Right ventricle myocardium inferior (tissue), 1 donor: ENCODE data around the gene ZNF487. TPM values are rescaled to one million over a fixed set of nuclear protein-coding genes. Genes with fewer than 3 reads are reported as not detected.
"Not testable (repeated sequence)": the region's sequence is repeated elsewhere in the genome, so short reads cannot be mapped to it uniquely, and the experiment has no call there.

Experiments
- ATAC-seq: fragments of 200-7000 bp; cut with Tn5 transposase; one replicate; pipeline ENCODE4 v1.9.1; 2020; ENCODE audit warnings: mild to moderate bottlenecking, moderate library complexity
- DNase-seq: peaks from one replicate; pipeline ENCODE4 v3.0.0; 2021; ENCODE audit errors: missing footprints
- intact Hi-C: fragments of 100-400 bp; cut with DNase I; formaldehyde crosslinking; loops from one replicate; pipeline ENCODE4 v1.11.0; 2022
- total RNA-seq: library from RNA; stranded (reverse); fragmentation: NEBNext Ultra II Directional; extraction: Animal tissue kit (Norgen Biotek cat#: 25700); gene quantifications from one replicate; pipeline ENCODE4 v1.2.1, GENCODE V29; 2021
- donor health status: DM: no; HTN: yes; CAD: no; lungs with severe emphysema.

ZNF487 gene
- total RNA-seq, 1 donor from 2014 or later = 2.7 TPM

DNA sequence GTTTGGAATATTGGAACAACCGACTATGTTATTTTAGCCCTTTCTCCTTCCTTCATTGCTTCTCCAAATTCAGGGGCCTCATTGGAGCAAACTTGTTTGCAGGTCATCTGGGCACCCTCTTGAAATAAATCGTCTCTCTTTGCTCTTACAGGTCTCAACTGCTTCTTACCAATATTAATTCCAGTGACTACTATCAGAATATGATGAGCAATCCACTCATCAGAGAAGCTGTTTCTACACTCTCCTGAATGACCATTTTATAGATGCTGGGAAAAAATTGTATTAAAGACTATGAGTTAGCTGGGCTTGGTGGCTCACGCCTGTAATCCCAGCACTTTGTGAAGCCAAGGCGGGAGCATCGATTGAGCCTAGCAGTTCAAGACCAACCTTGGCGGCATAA lies 15.4 kb upstream of the ZNF487 start:
- ATAC-seq = no peak
- no peak for DNase-seq
- intact Hi-C loops = loop anchor here (1.0 to 2.0 kb wide), 2 partner anchors 15 to 25 kb away; no protein-coding TSS in a partner anchor

DNA sequence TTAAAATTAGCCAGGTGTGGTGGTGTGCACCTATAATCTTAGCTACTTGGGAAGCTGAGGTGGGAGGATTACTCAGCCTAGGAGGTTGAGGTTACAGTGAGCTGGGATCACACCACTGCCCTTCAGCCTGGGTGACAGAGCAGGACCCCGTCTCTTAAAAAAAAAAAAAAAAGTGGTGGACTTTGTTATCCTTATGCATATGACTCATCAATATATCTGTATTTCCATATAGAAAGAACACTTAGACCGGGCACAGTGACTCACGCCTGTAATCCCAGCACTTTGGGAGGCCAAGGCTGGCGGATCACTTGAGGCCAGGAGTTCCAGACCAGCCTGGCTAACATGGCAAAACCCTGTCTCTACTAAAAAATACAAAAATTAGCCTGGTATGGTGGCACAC lies 15.0 kb upstream of the ZNF487 start:
- not testable (repeated sequence) for DNase-seq, ATAC-seq
- intact Hi-C loops = loop anchor here (1.0 to 2.0 kb wide), 2 partner anchors 14 to 25 kb away; no protein-coding TSS in a partner anchor

DNA sequence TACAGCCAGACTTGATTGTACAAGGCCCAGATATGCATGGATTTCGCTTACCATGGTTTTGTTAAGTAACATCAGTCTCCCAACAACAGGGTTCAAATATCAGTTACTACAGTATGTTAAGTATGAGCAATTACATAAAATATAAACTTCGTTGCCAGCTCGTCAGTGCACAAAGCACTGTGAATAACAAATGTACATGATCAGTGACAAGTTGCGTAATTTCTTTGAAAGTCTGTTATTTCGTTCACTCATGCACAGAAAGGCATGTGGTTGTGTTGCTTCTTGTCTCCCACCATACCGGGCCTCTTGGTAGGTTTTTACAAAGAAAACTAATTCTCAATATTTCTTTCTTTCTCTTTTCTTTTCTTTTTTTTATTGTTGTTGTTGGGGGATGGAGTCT lies 12.5 kb upstream of the ZNF487 start:
- no peak for DNase-seq
- ATAC-seq = no peak
- intact Hi-C loops = no loop called here

DNA sequence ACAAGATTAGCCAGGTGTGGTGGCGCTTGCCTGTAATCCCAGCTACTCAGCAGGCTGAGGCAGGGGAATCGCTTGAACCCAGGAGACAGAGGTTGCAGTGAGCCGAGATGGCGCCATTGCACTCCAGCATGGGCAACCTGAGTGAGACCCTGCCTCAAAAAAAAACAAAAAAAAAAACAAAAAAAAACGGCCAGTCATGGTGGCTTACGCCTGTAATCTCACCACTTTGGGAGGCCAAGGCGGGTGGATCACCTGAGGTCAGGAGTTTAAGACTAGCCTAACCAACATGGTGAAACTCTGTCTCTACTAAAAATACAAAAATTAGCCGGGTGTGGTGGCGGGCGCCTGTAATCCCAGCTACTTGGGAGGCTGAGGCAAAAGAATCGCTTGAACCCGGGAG lies 10.4 kb upstream of the ZNF487 start:
- ATAC-seq, DNase-seq, intact Hi-C loops: not testable (repeated sequence)

DNA sequence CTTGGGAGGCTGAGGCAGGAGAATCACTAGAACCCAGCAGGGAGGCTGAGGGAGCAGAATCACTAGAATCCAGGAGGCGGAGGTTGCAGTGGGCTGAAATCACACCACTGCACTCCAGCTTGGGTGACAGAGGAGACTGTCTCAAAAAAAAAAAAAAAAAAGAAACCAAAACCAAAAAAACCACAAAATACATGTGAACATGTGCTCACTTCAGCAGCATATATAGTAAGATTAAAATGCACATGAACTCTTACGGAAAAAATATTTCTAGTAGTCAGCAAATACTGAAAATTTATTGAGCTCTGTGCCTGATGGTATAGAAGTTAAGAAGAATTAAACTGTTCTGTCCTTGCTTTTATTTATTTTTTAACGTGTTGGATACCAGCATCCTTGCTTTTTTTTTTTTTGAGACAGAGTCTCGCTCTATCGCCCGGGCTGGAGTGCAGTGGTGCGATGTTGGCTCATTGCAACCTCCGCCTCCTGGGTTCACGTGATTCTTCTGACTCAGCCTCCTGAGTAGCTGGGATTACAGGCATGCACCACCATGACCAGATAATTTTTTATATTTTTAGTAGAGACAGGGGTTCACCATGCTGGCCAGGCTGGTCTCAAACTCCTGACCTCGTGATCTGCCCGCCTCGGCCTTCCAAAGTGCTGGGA lies 9.6 kb upstream of the ZNF487 start:
- intact Hi-C loops = no loop called here
- ATAC-seq = no peak

DNA sequence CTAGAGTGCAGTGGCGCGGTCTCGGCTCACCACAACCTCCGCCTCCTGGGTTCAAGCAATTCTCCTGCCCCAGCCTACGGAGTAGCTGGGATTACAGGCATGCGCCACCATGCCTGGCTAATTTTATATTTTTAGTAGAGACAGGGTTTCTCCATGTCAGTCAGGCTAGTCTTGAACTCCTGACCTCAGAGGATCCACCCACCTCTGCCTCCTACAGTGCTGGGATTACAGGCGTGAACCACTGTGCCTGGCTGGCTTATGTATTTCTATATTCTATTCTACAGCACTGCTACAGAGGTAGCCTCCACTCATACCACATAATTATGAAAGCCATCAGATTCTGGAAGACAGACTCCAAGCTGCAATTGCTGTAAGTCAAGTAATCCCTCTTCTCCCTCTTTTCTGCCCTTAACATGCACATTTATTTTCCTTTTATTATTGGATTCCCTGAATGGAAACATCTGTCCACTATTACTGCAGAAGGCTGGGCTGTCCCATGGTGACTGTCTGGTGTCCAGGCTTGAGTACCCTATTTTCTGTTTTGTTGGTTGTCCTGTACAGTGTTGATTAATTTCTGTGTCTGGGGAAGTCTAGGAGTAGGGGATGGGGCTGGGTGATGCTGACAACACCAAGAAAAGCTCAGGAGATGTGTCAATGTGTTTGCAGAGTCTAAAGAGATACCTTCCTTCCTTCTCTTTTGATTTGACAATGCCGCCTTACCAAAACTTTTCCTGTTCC lies 5.8 kb upstream of the ZNF487 start:
- ATAC-seq (no peak), DNase-seq (no peak)
- intact Hi-C loops = no loop called here

More for the DNA sequence above, 9.6 kb upstream of the ZNF487 start:
- DNase-seq = no peak

DNA sequence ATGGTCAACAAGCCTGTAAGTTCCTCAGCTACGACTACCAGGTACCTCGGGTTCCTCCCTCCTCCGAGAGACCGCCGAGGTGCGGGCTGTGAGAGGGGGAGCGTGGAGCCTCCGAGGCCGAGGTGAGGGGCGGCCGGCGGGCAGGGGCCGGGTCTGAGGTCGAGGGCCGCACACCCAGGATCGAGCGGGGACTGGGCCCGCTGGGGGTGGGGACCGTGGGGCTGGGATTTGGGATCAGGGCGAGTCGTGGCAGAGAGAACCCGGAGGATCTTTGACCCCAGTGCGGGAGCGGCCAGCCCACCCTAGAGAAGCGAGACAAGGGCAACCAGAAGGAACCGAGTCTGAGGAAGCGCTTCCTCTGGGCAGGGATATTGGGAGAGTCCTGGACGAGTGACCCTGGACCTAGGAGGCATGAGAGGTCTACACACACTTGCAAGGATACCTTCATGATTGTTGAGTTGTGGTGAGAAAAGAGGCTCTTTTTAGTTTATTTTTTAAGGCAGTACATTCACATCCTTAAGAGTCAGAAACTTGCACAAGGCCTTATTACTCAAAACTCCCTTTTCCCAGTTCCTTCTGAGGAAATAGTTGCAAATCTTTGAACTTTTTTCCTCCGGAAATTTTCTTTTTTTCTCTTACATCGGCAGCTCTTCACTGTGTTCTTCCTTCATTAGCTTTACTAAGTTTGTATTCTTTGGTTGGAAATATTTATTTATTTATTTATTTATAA lies 395 bp downstream of the ZNF487 start:
- intact Hi-C loops = loop anchor here (5.0 kb wide), 1 partner anchor 40 kb away; no protein-coding TSS in a partner anchor
- ATAC-seq (peak; percentile 2), DNase-seq (no peak)

DNA sequence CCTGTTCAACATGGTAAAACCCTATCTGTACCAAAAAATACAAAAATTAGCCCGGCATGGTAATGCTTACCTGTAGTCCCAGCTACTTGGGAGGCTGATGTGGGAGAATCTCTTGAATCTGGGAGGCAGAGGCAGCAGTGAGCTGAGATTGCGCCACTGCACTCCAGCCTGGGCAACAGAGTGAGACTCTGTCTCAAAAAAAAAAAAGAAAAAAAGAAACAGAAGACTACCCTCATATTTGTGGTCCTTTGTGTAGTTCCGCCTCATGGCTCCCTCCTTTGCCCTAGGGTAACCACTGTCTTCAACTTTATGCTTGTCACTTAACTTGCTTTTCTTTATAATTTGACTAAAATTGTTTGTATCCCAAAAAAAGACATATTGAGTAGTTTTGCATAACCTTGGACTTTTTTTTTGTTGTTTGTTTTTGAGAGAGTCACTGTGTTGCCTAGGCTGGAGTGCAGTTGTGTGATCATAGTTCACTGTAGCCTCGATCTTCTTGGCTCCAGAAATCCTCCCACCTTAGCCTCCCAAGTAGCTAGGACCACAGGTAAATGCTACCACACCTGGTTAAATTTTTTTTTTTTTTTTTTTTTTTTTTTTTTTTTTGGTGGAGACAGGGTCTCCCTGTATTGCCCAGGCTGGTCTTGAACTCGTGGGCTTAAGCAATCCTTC lies 3.7 kb downstream of the ZNF487 start:
- DNase-seq (no peak), ATAC-seq (no peak)
- intact Hi-C loops = no loop called here

DNA sequence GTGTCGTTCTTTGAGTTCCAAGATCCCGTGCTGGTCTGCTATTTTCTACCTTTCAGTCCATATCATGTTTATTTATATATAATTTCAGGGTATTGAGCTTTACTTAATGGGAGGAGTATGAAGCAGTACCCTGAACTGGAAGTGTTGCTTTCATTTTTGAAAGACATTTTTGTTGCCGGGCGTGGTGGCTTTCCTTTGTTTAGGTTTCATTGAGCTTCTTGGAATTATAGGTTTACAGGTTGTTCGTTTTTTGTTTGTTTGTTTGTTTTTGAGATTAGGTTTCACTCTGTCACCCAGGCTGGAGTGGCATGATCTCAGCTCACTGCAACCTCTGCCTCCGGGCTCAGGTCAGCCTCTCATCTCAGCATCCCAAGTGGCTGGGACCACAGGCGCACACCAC lies 7.4 kb downstream of the ZNF487 start:
- ATAC-seq = no peak
- intact Hi-C loops = no loop called here
- no peak for DNase-seq

DNA sequence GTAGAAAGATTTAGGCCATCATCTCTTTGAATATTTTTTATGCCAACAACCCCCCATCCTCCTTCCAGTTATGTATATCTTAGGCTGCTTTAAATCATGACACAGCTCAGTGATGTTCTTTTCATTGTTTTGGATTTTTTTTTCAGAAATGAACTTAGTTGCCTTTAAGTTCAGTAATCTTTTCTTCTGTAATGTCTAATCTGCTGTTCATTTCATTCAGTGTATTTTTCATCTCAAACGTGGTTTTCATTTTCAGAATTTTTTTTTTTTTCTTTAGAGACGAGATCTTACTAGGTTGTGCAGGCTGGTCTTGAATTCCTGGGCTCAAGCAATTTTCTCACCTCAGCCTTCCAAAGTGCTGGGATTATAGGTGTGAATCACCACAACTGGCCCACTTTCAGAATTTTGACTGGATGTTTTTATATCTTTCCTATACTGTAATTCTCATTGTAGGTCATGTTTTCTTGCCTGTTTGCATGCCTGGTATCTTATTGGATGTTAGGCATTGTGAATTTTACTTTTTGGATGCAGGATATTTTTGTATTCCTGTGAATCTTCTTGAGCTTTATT lies 8.1 kb downstream of the ZNF487 start:
- no peak for DNase-seq
- intact Hi-C loops = no loop called here
- ATAC-seq = no peak

DNA sequence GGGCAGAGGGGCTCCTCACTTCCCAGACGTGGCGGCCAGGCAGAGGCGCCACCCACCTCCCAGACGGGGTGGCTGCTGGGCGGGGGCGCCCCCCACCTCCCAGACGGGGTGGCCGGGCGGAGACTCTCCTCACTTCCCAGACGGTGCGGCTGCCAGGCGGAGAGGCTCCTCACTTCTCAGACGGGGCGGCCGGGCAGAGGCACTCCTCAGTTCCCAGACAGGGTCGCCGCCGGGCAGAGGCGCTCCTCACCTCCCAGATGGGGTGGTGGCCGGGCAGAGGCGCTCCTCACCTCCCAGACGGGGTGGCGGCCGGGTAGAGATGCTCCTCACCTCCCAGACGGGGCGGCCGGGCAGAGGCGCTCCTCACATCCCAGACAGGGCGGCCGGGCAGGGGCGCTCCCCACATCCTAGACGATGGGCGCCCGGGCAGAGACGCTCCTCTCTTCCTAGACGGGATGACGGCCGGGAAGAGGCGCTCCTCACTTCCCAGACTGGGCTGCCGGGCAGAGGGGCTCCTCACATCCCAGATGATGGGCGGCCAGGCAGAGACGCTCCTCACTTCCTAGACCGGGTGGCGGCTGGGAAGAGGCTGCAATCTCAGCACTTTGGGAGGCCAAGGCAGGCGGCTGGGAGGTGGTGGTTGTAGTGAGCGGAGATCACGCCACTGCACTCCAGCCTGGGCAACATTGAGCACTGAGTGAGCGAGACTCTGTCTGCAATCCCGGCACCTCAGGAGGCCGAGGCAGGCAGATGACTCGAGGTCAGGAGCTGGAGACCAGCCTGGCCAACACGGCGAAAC lies 9.5 kb downstream of the ZNF487 start:
- DNase-seq, intact Hi-C loops, ATAC-seq: not testable (repeated sequence)

DNA sequence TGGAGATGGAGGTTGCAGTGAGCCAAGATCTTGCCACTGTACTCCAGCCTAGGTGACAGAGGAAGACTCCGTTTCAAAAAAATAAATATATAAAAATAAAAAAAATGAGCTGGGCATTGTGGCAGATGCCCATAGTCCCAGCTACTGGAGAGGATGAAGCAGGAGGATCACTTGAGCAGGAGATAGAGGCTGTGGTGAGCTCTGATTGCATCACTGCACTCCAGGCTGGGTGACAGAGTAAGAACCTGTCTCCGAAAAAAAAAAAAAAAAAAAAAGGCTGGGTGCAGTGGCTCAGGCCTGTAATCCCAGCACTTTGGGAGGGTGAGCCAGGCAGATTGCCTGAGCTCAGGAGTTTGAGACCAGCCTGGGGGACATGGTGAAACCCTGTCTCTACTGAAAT lies 11.8 kb downstream of the ZNF487 start:
- intact Hi-C loops = no loop called here
- DNase-seq (no peak), ATAC-seq (no peak)

DNA sequence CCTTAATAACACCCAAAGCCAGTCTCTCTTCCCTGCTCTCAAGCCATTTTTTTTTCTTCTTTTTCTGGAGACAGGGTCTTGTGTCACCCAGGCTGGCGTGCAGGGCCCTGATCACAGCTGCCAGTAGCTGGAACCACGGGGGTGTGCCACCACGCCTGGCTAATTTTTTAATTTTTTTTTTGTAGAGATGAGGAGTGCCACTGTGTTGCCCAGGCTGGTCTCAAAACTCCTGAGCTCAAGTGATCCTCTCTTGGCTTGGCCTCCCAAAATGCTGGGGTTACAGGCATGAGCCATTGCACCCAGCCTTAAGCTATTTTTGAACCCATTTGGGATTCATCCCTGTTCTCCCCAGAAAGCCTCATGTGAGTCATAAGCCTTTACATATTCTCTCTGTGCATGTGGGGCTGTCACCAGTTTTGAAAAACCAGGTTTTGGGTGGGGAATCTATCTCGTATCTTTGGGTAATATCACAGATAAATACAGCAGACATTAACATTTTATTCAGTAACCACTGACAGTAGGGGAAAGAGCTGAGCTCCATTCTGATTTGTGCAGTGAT lies 15.5 kb downstream of the ZNF487 start:
- intact Hi-C loops = no loop called here
- ATAC-seq (no peak), DNase-seq (no peak)

DNA sequence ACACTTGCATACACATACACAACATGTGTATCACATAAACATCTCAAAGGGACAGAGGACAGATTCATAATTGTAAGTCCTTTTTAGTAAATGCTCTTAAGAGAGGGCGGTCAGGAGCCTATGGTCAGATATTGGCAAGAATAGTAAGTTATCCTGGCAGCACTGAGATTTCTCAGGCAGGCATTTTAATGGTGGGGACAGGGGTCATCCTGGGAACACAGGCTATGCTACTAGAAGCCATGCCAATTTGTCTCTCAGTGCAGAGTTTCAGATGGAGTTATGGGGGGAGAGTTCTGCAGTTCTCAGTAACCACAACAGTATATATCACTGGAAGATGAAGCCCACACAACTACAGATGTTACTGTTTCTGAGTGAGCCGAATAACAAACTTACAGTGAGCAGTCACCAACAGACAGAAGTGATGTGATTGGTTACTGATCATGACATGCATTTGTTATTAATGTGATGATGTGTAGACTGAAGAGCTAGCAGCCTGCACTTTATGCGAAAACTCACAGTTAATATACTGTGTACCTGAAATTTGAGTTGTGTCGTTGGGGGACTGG lies 16.4 kb downstream of the ZNF487 start:
- DNase-seq (no peak), ATAC-seq (no peak)
- intact Hi-C loops = no loop called here

DNA sequence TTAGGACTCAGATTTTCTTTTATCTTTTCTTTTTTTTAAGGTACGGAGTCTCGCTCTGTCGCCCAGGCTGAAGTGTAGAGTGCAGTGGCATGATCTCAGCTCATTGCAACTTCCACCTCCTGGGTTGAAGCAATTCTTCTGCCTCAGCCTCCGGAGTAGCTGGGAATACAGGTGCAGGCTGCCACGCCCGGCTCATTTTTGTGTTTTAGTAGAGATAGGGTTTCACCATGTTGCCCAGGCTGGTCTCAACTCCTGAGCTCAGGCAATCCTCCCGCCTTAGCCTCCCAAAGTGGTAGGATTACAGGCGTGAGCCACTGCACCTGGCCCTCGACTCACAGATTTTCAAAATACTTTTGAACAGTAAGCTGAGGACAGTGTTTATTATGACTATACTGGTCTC lies 17.1 kb downstream of the ZNF487 start:
- ATAC-seq, intact Hi-C loops, DNase-seq: not testable (repeated sequence)

DNA sequence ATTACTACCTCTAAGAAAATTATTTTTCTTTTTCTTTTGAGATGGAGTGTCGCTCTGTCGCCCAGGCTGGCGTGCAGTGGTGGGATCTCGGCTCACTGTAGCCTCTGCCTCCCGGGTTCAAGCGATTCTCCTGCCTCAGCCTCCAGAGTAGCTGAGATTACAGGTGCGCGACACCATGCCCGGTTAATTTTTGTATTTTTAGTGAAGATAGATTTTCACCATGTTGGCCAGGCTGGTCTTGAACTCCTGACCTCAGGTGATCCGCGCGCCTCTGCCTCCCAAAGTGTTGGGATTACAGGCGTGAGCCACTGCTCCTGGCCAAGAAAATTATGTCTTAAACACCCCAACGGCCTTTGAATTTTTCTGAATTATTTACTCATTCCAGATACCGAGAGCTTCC lies 19.6 kb downstream of the ZNF487 start:
- intact Hi-C loops, DNase-seq, ATAC-seq: not testable (repeated sequence)

DNA sequence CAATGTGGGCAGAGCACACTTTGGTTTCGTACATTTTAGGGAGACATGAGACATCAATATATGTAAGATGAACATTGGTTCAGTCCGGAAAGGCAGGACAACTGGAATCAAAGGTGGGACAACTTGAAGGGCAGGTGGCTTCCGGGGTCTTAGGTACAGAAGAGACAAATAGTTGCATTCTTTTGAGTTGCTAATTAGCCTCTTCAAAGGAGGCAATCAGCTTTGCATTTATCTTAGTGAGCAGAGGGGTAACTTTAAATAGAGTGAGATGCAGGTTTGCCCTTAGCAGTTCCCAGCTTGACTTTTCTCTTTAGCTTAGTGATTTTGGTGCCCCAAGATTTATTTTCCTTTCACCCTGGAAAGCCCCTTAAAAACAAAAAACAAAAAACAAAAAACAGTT lies 21.3 kb downstream of the ZNF487 start:
- no peak for ATAC-seq
- intact Hi-C loops = no loop called here
- no peak for DNase-seq
